HepG2 (cell line): ENCODE measurements around the gene C14orf119. TPM values are rescaled to one million over a fixed set of nuclear protein-coding genes. Genes with fewer than 3 reads are reported as not detected.

Source experiments
- CENPT ChIP-seq: sonication (generic); formaldehyde crosslinking; IDR thresholded peaks from 2 replicates; pipeline ENCODE4 v1.8.0; 2022; ENCODE audit warnings: low read depth, mild to moderate bottlenecking, moderate library complexity, missing genetic modification reagents
- HNRNPK ChIP-seq: fragments of 200-400 bp; formaldehyde crosslinking; IDR thresholded peaks from 2 replicates; pipeline ENCODE4 v1.6.1; 2018; ENCODE audit warnings: low read length, low read depth, moderate library complexity, mild to moderate bottlenecking; ENCODE audit not compliant: poor library complexity, severe bottlenecking
- JDP2 ChIP-seq: sonication (generic); formaldehyde crosslinking; IDR thresholded peaks from 2 replicates; pipeline ENCODE4 v1.8.1; 2022; ENCODE audit warnings: missing genetic modification reagents, borderline replicate concordance
- MXI1 ChIP-seq: IDR thresholded peaks from 3 replicates; pipeline ENCODE4 v1.6.1; 2012; ENCODE audit warnings: low read depth, low read length, inconsistent platforms, borderline replicate concordance
- NFYC ChIP-seq: IDR thresholded peaks from 2 replicates; pipeline ENCODE4 v1.6.1; 2016; ENCODE audit warnings: missing genetic modification reagents, missing compliant biosample characterization
- ONECUT2 ChIP-seq: sonication (generic); formaldehyde crosslinking; IDR thresholded peaks from 2 replicates; pipeline ENCODE4 v1.4.0; 2020; ENCODE audit warnings: missing genetic modification reagents
- REPIN1 ChIP-seq: sonication (generic); formaldehyde crosslinking; IDR thresholded peaks from 2 replicates; pipeline ENCODE4 v1.8.0; 2022; ENCODE audit warnings: missing genetic modification reagents, low read depth, mild to moderate bottlenecking, borderline replicate concordance
- RXRB ChIP-seq: IDR thresholded peaks from 2 replicates; pipeline ENCODE4 v1.6.1; 2016; ENCODE audit warnings: borderline replicate concordance, missing genetic modification reagents, missing compliant biosample characterization
- SIN3A ChIP-seq: IDR thresholded peaks from 2 replicates; pipeline ENCODE4 v1.6.1; 2011; ENCODE audit warnings: low read depth, mild to moderate bottlenecking, control low read depth, low read length, borderline replicate concordance
- SMAD1 ChIP-seq: sonication (generic); formaldehyde crosslinking; IDR thresholded peaks from 2 replicates; pipeline ENCODE4 v1.4.0; 2020; ENCODE audit warnings: missing genetic modification reagents, low read depth, mild to moderate bottlenecking, borderline replicate concordance
- SMC3 ChIP-seq: IDR thresholded peaks from 2 replicates; pipeline ENCODE4 v1.6.1; 2011; ENCODE audit warnings: low read length, improper control_type of control experiment
- SP5 ChIP-seq: IDR thresholded peaks from 2 replicates; pipeline ENCODE4 v1.6.1; 2016; ENCODE audit warnings: low read depth, borderline replicate concordance
- TARDBP ChIP-seq: sonication (generic); formaldehyde crosslinking; IDR thresholded peaks from 2 replicates; pipeline ENCODE4 v1.8.0; 2022; ENCODE audit warnings: mild to moderate bottlenecking, missing genetic modification reagents
- ZFP36 ChIP-seq: fragments of 150-350 bp; IDR thresholded peaks from 2 replicates; pipeline ENCODE4 v1.6.1; 2018; ENCODE audit warnings: borderline replicate concordance, low read length, low read depth; ENCODE audit not compliant: partially characterized antibody
- ZSCAN9 ChIP-seq: IDR thresholded peaks from 2 replicates; pipeline ENCODE4 v1.6.1; 2016; ENCODE audit warnings: borderline replicate concordance
- polyA plus RNA-seq, 8 experiments: library from polyadenylated mRNA; depleted of rRNA in 3 of 8; stranded (reverse) in 7 of 8; unstranded in 1 of 8; fragments of >200 nt; fragmentation: Illumina TruSeq in 4 of 8; extraction: Trizol in 4 of 8; gene quantifications; 2 replicates each; pipeline versions ENCODE4 v1.2.1 to v1.2.3, GENCODE V29; 2011 to 2016; ENCODE audit warnings: low read depth in 4 of 8, missing spikeins in 1 of 8, mixed read lengths in 1 of 8; ENCODE audit not compliant: insufficient read depth in 1 of 8
- total RNA-seq, 5 experiments: library from RNA; depleted of rRNA; stranded (reverse); fragments of >200 nt; fragmentation: Illumina TruSeq; extraction: Trizol; gene quantifications; 2 replicates each; pipeline ENCODE4 v1.2.3, GENCODE V29; 2016; ENCODE audit warnings: low read depth in 1 of 5
- TF ChIP-seq, protein P1 (sequence below): IDR thresholded peaks from 2 replicates; pipeline ENCODE4 v1.4.0; 2020; ENCODE audit warnings: mild to moderate bottlenecking, missing genetic modification reagents
- TF ChIP-seq, protein P2 (sequence below): sonication (generic); formaldehyde crosslinking; IDR thresholded peaks from 2 replicates; pipeline ENCODE4 v1.8.0; 2022; ENCODE audit warnings: mild to moderate bottlenecking, missing genetic modification reagents; ENCODE audit not compliant: insufficient replicate concordance
- TF ChIP-seq, protein P3 (sequence below), 2 experiments: sonication (generic) in 1 of 2; formaldehyde crosslinking in 1 of 2; IDR thresholded peaks; 2 replicates each; pipeline versions ENCODE4 v1.4.0 to v1.6.1; 2016 to 2020; ENCODE audit warnings: borderline replicate concordance in 1 of 2, low read depth in 1 of 2, mild to moderate bottlenecking in 1 of 2, missing genetic modification reagents in 1 of 2
- TF ChIP-seq, protein P4 (sequence below): IDR thresholded peaks from 2 replicates; pipeline ENCODE4 v1.6.1; 2016

Gene C14orf119
- total and polyA plus RNA-seq, 2 of the 13 experiments (the other 11 are each of a cell fraction or from before 2014, with no cell fraction given) = 117 to 206 TPM

DNA sequence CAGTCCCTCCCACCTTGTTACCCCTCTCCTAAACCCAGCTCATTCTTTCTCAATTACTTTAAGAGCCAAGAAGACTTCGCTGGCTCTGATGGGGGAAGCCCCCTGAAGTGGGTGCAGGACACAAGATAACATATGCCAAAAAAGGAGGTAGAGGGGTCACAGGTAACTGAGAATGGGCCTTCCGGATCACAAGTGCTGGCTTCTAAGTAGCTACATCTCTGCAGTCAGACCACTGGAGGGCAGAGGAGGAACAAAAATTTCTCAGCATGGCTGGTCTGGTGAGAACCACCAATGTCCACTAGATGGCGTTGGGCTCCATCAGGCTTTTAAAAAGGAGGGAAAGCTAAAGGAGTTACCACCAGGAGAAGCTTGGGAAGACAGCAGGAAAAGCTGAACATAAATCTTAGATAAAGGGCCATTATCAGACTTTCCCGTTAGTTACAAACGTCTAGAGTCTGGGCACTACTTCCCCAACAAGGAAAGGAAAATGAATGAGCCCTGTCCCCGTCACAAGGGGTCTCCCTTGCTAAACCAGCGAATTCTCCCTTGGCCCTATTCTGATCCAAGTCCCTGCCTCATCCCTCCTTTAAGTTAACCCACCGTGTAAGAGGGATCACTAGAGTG is 26.4 kb upstream of the C14orf119 start (continued):
- TF ChIP-seq, protein P1, sequence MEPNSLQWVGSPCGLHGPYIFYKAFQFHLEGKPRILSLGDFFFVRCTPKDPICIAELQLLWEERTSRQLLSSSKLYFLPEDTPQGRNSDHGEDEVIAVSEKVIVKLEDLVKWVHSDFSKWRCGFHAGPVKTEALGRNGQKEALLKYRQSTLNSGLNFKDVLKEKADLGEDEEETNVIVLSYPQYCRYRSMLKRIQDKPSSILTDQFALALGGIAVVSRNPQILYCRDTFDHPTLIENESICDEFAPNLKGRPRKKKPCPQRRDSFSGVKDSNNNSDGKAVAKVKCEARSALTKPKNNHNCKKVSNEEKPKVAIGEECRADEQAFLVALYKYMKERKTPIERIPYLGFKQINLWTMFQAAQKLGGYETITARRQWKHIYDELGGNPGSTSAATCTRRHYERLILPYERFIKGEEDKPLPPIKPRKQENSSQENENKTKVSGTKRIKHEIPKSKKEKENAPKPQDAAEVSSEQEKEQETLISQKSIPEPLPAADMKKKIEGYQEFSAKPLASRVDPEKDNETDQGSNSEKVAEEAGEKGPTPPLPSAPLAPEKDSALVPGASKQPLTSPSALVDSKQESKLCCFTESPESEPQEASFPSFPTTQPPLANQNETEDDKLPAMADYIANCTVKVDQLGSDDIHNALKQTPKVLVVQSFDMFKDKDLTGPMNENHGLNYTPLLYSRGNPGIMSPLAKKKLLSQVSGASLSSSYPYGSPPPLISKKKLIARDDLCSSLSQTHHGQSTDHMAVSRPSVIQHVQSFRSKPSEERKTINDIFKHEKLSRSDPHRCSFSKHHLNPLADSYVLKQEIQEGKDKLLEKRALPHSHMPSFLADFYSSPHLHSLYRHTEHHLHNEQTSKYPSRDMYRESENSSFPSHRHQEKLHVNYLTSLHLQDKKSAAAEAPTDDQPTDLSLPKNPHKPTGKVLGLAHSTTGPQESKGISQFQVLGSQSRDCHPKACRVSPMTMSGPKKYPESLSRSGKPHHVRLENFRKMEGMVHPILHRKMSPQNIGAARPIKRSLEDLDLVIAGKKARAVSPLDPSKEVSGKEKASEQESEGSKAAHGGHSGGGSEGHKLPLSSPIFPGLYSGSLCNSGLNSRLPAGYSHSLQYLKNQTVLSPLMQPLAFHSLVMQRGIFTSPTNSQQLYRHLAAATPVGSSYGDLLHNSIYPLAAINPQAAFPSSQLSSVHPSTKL = peak; percentile 60
- TF ChIP-seq CENPT (CRISPR knock-in tag) = no peak; the same call in 1 of the 2 replicates
- no peak; the same call in 1 of the 2 replicates for TF ChIP-seq ONECUT2 (CRISPR knock-in tag)
- no peak for TF ChIP-seq JDP2 (CRISPR knock-in tag)
- TF ChIP-seq, protein P2, sequence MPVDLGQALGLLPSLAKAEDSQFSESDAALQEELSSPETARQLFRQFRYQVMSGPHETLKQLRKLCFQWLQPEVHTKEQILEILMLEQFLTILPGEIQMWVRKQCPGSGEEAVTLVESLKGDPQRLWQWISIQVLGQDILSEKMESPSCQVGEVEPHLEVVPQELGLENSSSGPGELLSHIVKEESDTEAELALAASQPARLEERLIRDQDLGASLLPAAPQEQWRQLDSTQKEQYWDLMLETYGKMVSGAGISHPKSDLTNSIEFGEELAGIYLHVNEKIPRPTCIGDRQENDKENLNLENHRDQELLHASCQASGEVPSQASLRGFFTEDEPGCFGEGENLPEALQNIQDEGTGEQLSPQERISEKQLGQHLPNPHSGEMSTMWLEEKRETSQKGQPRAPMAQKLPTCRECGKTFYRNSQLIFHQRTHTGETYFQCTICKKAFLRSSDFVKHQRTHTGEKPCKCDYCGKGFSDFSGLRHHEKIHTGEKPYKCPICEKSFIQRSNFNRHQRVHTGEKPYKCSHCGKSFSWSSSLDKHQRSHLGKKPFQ (CRISPR knock-in tag) = no peak
- TF ChIP-seq MXI1 = peak; percentile 67; the same call in 1 of the 3 replicates
- peak; percentile 89 for TF ChIP-seq REPIN1 (CRISPR knock-in tag)
- TF ChIP-seq HNRNPK = no peak
- TF ChIP-seq SMC3 = peak; percentile 99
- TF ChIP-seq RXRB (CRISPR knock-in tag) = peak; percentile 74
- TF ChIP-seq SIN3A = peak; percentile 16; the same call in 1 of the 2 replicates
- TF ChIP-seq NFYC (CRISPR knock-in tag) = 0 out of 2 replicates have a peak, but pooled peaks have one; percentile 9
- TF ChIP-seq, protein P3, sequence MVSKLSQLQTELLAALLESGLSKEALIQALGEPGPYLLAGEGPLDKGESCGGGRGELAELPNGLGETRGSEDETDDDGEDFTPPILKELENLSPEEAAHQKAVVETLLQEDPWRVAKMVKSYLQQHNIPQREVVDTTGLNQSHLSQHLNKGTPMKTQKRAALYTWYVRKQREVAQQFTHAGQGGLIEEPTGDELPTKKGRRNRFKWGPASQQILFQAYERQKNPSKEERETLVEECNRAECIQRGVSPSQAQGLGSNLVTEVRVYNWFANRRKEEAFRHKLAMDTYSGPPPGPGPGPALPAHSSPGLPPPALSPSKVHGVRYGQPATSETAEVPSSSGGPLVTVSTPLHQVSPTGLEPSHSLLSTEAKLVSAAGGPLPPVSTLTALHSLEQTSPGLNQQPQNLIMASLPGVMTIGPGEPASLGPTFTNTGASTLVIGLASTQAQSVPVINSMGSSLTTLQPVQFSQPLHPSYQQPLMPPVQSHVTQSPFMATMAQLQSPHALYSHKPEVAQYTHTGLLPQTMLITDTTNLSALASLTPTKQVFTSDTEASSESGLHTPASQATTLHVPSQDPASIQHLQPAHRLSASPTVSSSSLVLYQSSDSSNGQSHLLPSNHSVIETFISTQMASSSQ (IDR thresholded peaks at IDR 0.05; ENCODE audit: low read depth) = no peak
- TF ChIP-seq, protein P3 (CRISPR knock-in tag; IDR thresholded peaks at IDR 0.05; ENCODE audit: borderline replicate concordance) = no peak
- no peak for TF ChIP-seq ZFP36
- TF ChIP-seq ZSCAN9 (CRISPR knock-in tag) = peak; percentile 67; the same call in 1 of the 2 replicates
- peak; percentile 85 for TF ChIP-seq TARDBP (CRISPR knock-in tag)
- TF ChIP-seq SP5 (CRISPR knock-in tag) = no peak
- TF ChIP-seq SMAD1 = no peak
- TF ChIP-seq, protein P4, sequence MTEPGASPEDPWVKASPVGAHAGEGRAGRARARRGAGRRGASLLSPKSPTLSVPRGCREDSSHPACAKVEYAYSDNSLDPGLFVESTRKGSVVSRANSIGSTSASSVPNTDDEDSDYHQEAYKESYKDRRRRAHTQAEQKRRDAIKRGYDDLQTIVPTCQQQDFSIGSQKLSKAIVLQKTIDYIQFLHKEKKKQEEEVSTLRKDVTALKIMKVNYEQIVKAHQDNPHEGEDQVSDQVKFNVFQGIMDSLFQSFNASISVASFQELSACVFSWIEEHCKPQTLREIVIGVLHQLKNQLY (CRISPR knock-in tag) = no peak
